Measurements from ENCODE around the gene HAGH.

Gene HAGH

DNA sequence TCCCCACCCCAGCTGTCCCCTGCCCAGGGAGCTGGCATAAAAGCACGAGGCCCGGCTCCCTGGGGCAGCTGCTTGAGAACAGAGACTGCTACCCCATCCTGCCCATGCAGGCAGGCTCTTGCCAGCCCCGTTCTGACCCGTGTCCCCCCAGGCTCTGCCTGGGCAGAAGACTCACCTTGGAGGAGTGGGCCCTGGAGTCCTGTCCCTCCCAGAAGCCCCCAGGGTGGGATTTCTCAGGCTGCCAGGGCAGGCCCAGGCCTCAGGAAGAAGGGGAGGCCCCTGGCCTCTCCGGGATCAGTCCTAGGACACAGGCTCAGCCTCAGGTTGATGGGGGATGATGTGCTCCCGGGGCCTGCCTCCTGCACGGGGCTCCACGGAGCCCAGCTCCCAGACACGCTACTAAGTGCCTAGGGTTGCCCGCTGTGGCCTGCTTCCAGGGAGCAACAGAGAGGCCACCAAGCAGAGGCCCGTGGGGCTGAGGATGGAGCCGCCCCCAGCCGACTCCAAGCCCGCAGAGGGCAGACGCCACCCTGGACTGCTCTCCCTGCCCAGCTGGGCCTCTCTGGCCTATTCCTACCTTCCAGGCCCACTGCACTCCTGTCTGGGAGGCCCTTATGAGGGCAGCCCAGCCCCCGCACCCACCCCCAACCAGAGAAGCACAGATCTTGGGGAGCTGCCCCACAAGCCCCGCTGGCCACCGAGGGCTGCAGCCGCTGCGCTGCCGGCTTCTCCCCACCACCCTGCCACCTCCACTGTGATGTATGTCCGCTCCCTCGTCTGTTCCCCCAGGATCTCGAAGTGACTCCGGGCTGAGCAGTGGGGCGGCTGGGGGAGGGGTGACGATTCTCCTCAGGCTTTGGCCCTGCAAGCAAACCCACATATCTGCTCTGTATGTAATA, 57.0 kb downstream of the HAGH start:
- Histone ChIP-seq H3K9ac (ENCODE audit: low read depth, low read length) (no peak overlapping the region), H3K4me2 (ENCODE audit: insufficient read depth, low read length) (peak overlapping the region; percentile 22; the same call in 1 of the 2 replicates), H4K20me1 (ENCODE audit: insufficient read depth, low read length) (peaks cover 20% of the 10 kb centered on the region), H3K9me3 (ENCODE audit: insufficient read depth, low read length, severe bottlenecking) (no peaks in the 10 kb centered on the region), H3K36me3 (ENCODE audit: insufficient read depth, low read length) (peaks cover 64% of the 10 kb centered on the region), H3K4me1 (ENCODE audit: insufficient read depth, low read length) (peaks cover 22% of the 10 kb centered on the region), H2AFZ (ENCODE audit: low read depth, low read length) (no peak overlapping the region), H3K27me3 (ENCODE audit: insufficient read depth, low read length, poor library complexity) (no peaks in the 10 kb centered on the region), H3K79me2 (ENCODE audit: insufficient read depth, low read length) (peaks cover 33% of the 10 kb centered on the region), H3K4me3 (ENCODE audit: low read depth in 1 of 2, low read length in 2 of 2) (no peak overlapping the region), H3K27ac (ENCODE audit: low read length) (no peak overlapping the region)
- TF ChIP-seq, protein P1, sequence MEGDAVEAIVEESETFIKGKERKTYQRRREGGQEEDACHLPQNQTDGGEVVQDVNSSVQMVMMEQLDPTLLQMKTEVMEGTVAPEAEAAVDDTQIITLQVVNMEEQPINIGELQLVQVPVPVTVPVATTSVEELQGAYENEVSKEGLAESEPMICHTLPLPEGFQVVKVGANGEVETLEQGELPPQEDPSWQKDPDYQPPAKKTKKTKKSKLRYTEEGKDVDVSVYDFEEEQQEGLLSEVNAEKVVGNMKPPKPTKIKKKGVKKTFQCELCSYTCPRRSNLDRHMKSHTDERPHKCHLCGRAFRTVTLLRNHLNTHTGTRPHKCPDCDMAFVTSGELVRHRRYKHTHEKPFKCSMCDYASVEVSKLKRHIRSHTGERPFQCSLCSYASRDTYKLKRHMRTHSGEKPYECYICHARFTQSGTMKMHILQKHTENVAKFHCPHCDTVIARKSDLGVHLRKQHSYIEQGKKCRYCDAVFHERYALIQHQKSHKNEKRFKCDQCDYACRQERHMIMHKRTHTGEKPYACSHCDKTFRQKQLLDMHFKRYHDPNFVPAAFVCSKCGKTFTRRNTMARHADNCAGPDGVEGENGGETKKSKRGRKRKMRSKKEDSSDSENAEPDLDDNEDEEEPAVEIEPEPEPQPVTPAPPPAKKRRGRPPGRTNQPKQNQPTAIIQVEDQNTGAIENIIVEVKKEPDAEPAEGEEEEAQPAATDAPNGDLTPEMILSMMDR (IDR thresholded peaks at IDR 0.05; ENCODE audit: borderline replicate concordance, extremely low read depth, low read length, poor library complexity, severe bottlenecking): no peak
- TF ChIP-seq EZH2 (IDR thresholded peaks at IDR 0.05; ENCODE audit: borderline replicate concordance, low read depth, low read length, severe bottlenecking): no peak
- ATAC-seq (ENCODE audit: insufficient read depth, low read depth): no peak
- no peak for DNase-seq

DNA sequence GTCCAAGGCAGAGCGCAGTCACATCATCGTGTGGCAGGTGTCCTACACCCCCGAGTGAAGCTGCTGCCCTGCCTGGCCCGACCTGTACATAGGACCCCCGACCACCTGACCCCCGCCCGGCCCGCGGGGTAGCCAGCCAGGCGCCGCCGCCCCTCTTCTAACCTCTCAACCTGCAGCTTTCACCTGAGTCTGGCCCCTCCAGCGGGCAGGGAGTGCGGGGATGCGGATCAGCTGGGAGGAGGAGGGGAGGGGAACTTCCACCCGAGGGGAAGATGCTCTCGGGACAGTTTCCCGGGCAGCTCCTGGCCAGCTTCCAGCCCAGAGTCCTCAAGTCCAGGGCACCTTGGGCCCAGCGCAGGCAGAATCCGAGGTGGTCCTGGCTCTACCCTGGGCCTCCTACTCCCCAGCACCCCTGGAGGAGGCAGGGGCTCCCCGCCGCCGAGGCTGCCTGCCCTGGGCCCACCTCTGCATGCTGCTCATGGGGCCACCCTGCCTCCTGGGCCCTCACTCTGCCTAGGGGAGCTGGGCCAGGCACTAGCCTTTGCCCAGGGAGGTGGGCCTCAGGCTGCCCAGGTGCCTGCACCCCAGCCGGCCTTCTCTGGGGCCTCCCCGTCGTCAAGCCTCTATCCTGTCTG, 57.7 kb downstream of the HAGH start:
- Histone ChIP-seq H3K36me3 (ENCODE audit: insufficient read depth, low read length) (peaks cover 72% of the 10 kb centered on the region), H3K79me2 (ENCODE audit: insufficient read depth, low read length) (peaks cover 25% of the 10 kb centered on the region), H3K9me3 (ENCODE audit: insufficient read depth, low read length, severe bottlenecking) (no peaks in the 10 kb centered on the region), H2AFZ (ENCODE audit: low read depth, low read length) (no peak overlapping the region), H4K20me1 (ENCODE audit: insufficient read depth, low read length) (peaks cover 12% of the 10 kb centered on the region; the same call in 1 of the 2 replicates), H3K27ac (ENCODE audit: low read length) (no peak overlapping the region), H3K4me3 (ENCODE audit: low read depth in 1 of 2, low read length in 2 of 2) (no peak overlapping the region), H3K4me2 (ENCODE audit: insufficient read depth, low read length) (no peak overlapping the region), H3K4me1 (ENCODE audit: insufficient read depth, low read length) (peaks cover 14% of the 10 kb centered on the region), H3K27me3 (ENCODE audit: insufficient read depth, low read length, poor library complexity) (no peaks in the 10 kb centered on the region), H3K9ac (ENCODE audit: low read depth, low read length) (no peak overlapping the region)
- ATAC-seq (ENCODE audit: insufficient read depth, low read depth): no peak
- no peak for DNase-seq
- TF ChIP-seq EZH2 (IDR thresholded peaks at IDR 0.05; ENCODE audit: borderline replicate concordance, low read depth, low read length, severe bottlenecking): no peak
- TF ChIP-seq, protein P1 (IDR thresholded peaks at IDR 0.05; ENCODE audit: borderline replicate concordance, extremely low read depth, low read length, poor library complexity, severe bottlenecking): no peak

DNA sequence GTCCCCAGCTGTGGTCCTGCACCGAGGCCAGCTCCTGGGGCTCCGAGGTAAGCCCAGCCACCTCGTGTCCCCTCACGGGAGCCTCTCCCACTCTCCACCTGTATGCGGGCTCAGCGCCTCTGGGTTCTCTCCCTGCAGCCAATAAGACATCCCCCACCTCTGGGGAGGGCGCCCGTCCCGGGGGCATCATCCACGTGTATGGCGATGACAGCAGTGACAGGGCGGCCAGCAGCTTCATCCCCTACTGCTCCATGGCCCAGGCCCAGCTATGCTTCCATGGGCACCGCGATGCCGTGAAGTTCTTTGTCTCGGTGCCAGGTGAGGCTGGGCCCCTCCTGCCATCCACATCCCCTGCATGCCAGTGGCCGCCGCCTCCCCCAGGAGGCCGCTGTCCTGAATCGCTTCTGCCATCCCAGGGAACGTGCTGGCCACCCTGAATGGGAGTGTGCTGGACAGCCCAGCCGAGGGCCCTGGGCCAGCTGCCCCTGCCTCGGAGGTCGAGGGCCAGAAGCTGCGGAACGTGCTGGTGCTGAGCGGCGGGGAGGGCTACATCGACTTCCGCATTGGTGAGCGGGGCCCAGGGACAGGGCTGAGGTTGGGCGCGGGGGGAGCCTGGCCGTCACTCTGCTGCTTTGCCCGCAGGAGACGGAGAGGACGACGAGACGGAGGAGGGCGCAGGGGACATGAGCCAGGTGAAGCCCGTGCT, 58.4 kb downstream of the HAGH start:
- Histone ChIP-seq H3K27me3 (ENCODE audit: insufficient read depth, low read length, poor library complexity) (no peaks in the 10 kb centered on the region), H3K9me3 (ENCODE audit: insufficient read depth, low read length, severe bottlenecking) (no peaks in the 10 kb centered on the region), H3K4me1 (ENCODE audit: insufficient read depth, low read length) (peaks cover 12% of the 10 kb centered on the region), H3K4me3 (ENCODE audit: low read depth in 1 of 2, low read length in 2 of 2) (no peak overlapping the region), H3K9ac (ENCODE audit: low read depth, low read length) (no peak overlapping the region), H3K4me2 (ENCODE audit: insufficient read depth, low read length) (no peak overlapping the region), H2AFZ (ENCODE audit: low read depth, low read length) (no peak overlapping the region), H3K27ac (ENCODE audit: low read length) (no peak overlapping the region), H3K79me2 (ENCODE audit: insufficient read depth, low read length) (peaks cover 18% of the 10 kb centered on the region), H3K36me3 (ENCODE audit: insufficient read depth, low read length) (peaks cover 76% of the 10 kb centered on the region), H4K20me1 (ENCODE audit: insufficient read depth, low read length) (peaks cover 11% of the 10 kb centered on the region; the same call in 1 of the 2 replicates)
- DNase-seq (no peak), ATAC-seq (ENCODE audit: insufficient read depth, low read depth) (no peak)
- TF ChIP-seq EZH2 (IDR thresholded peaks at IDR 0.05; ENCODE audit: borderline replicate concordance, low read depth, low read length, severe bottlenecking): no peak
- TF ChIP-seq, protein P1 (IDR thresholded peaks at IDR 0.05; ENCODE audit: borderline replicate concordance, extremely low read depth, low read length, poor library complexity, severe bottlenecking): no peak
